ENCODE measurements around the gene HSPG2. TPM values are rescaled to one million over a fixed set of nuclear protein-coding genes. Genes with fewer than 3 reads are reported as not detected.

The HSPG2 gene
- total RNA-seq, 1 experiment from 2014 or later, result 35.1 TPM

DNA sequence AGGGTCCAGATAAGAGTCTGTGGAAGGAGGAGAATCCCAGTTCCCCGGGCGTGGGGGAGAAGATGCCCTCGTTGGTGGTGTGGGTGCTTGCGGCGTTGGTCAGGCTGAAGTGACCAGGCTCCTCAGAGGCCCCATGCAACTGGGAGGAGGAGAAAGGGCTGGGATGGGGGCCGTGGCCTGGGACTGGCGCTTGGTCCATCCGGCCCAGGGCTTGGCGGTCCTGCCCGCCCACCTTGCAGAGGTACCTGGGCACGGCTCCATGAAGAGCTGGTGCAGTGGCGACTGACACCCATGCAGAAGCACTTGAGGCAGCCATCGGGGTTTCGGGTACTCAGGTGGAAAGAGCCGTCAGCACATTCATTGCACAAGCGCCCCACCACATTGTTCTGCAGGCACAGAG is 60.8 kb downstream of the HSPG2 start:
- H3F3A ChIP-seq (ENCODE audit: low read length, unreplicated experiment), result no peaks in the 10 kb centered on the region
- no peaks in the 10 kb centered on the region for H4K20me1 ChIP-seq (ENCODE audit: low read length)
- H3K27ac ChIP-seq (ENCODE audit: low read length), result no peak overlapping the region
- no peaks in the 10 kb centered on the region for H3K9me3 ChIP-seq (ENCODE audit: low read length)
- no TSS peak for BruUV-seq (replicated peaks)
- no peaks in the 10 kb centered on the region for H3K79me2 ChIP-seq (ENCODE audit: low read length)
- ChIA-PET POLR2A (ENCODE audit: unreplicated experiment) (no interaction called here), CTCF (no interaction called here)
- H3K4me3 ChIP-seq (ENCODE audit: low read length), result no peak overlapping the region
- H3K27me3 ChIP-seq (ENCODE audit: low read length), result no peaks in the 10 kb centered on the region
- no peak overlapping the region for H3K9ac ChIP-seq (ENCODE audit: low read length)
- DNase-seq (no peak), ATAC-seq (no peak)
- H3K36me3 ChIP-seq (ENCODE audit: low read depth, low read length), result no peaks in the 10 kb centered on the region; the same call in none of the 2 replicates
- H3K4me2 ChIP-seq (ENCODE audit: low read length), result no peak overlapping the region
- H3K9me2 ChIP-seq (replicated peaks; ENCODE audit: low read length), result no peaks in the 10 kb centered on the region
- peaks cover 10% of the 10 kb centered on the region for H3K4me1 ChIP-seq (ENCODE audit: insufficient read depth, low read length)
- TF ChIP-seq EZH2phosphoT487 (IDR thresholded peaks at IDR 0.05; ENCODE audit: borderline replicate concordance, low read length) (no peak), EZH2 (IDR thresholded peaks at IDR 0.05; ENCODE audit: low read length, unreplicated experiment) (no peak)
- TF ChIP-seq, protein P1, sequence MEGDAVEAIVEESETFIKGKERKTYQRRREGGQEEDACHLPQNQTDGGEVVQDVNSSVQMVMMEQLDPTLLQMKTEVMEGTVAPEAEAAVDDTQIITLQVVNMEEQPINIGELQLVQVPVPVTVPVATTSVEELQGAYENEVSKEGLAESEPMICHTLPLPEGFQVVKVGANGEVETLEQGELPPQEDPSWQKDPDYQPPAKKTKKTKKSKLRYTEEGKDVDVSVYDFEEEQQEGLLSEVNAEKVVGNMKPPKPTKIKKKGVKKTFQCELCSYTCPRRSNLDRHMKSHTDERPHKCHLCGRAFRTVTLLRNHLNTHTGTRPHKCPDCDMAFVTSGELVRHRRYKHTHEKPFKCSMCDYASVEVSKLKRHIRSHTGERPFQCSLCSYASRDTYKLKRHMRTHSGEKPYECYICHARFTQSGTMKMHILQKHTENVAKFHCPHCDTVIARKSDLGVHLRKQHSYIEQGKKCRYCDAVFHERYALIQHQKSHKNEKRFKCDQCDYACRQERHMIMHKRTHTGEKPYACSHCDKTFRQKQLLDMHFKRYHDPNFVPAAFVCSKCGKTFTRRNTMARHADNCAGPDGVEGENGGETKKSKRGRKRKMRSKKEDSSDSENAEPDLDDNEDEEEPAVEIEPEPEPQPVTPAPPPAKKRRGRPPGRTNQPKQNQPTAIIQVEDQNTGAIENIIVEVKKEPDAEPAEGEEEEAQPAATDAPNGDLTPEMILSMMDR (conservative IDR thresholded peaks at IDR 0.05; ENCODE audit: low read depth, low read length), result no peak
- intact Hi-C loops (cut with micrococcal nuclease), result no loop called here
- no peak overlapping the region for H2AFZ ChIP-seq (ENCODE audit: low read length)

DNA sequence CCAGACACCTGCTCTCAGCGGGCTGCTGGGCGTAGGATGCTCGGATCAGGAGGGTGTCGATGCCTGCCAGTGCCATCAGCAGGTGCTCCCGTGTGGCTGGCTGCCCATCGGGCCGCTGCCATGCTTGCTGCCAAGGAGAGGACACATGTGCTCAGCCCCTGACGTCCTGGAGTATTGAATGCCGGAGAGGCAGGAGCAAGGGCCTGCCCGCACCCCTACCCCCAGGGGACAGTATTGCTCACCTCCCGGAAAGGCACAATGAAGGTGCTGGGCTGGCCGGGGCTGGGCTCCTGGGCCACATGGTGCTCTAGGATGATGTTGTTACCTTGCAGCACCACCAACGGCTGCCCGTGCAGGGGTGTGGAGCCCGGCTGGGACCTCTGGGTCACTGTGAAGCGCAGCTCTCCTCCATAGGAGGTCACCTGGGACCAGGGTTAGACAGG is 61.5 kb downstream of the HSPG2 start:
- no peaks in the 10 kb centered on the region for H3K79me2 ChIP-seq (ENCODE audit: low read length)
- no peaks in the 10 kb centered on the region for H3K27me3 ChIP-seq (ENCODE audit: low read length)
- H2AFZ ChIP-seq (ENCODE audit: low read length), result no peak overlapping the region
- POLR2A ChIA-PET (ENCODE audit: unreplicated experiment), result no interaction called here
- H3K9me3 ChIP-seq (ENCODE audit: low read length), result no peaks in the 10 kb centered on the region
- no peak overlapping the region for H3K4me2 ChIP-seq (ENCODE audit: low read length)
- H3K9ac ChIP-seq (ENCODE audit: low read length), result no peak overlapping the region
- no peak overlapping the region for H3K27ac ChIP-seq (ENCODE audit: low read length)
- no peaks in the 10 kb centered on the region; the same call in none of the 2 replicates for H3K36me3 ChIP-seq (ENCODE audit: low read depth, low read length)
- peaks cover 10% of the 10 kb centered on the region for H3K4me1 ChIP-seq (ENCODE audit: insufficient read depth, low read length)
- BruUV-seq (replicated peaks), result TSS peak; percentile 42
- DNase-seq, result no peak
- no peak for ATAC-seq
- intact Hi-C loops (cut with micrococcal nuclease), result no loop called here
- no peak for TF ChIP-seq EZH2 (IDR thresholded peaks at IDR 0.05; ENCODE audit: low read length, unreplicated experiment)
- CTCF ChIA-PET, result no interaction called here
- no peaks in the 10 kb centered on the region for H3K9me2 ChIP-seq (replicated peaks; ENCODE audit: low read length)
- H3K4me3 ChIP-seq (ENCODE audit: low read length), result no peak overlapping the region
- no peaks in the 10 kb centered on the region for H3F3A ChIP-seq (ENCODE audit: low read length, unreplicated experiment)
- H4K20me1 ChIP-seq (ENCODE audit: low read length), result no peaks in the 10 kb centered on the region

DNA sequence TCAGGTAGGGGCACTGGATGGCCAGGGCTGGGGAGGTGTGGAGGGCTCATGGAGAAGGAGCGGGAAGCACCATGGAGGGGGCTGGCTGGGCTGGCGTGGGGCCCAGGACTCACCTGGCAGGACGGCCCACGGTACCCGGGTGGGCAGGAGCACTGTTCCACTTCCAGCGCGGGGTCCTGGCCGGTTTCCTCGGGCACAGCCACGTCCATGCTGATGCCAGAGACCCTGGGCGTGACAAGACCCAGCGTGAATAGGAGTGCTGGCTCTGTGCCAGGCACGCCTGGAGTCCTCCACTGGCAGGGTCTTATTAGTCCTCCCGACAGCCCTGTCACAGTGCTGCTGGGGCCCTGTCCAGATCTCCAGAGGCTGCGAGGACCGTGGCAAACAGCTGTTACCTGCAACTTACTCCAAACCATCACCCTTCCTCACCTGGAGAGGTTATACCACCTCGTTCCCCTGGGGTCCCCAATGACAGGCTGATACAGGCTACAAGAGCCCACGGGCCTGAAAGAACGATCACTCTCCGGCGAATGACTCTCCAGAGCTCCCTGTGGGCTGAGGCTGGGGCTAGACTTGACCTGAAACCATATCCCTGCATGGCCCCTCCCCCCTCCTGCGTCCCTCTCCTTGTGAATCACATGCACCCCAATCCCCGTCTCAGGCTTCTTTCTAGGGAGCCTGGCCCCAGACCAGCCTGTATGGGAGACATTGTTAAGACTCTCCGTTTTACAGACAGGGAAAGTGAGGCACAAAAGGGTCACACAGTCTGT is 62.1 kb downstream of the HSPG2 start:
- no peak overlapping the region for H3K4me3 ChIP-seq (ENCODE audit: low read length)
- H3F3A ChIP-seq (ENCODE audit: low read length, unreplicated experiment), result no peaks in the 10 kb centered on the region
- POLR2A ChIA-PET (ENCODE audit: unreplicated experiment), result no interaction called here
- intact Hi-C loops (cut with micrococcal nuclease), result no loop called here
- H3K4me2 ChIP-seq (ENCODE audit: low read length), result no peak overlapping the region
- ATAC-seq (no peak), DNase-seq (no peak)
- H3K9ac ChIP-seq (ENCODE audit: low read length), result no peak overlapping the region
- H3K36me3 ChIP-seq (ENCODE audit: low read depth, low read length), result no peaks in the 10 kb centered on the region; the same call in none of the 2 replicates
- no TSS peak for BruUV-seq (replicated peaks)
- no peaks in the 10 kb centered on the region for H3K9me3 ChIP-seq (ENCODE audit: low read length)
- TF ChIP-seq EZH2 (IDR thresholded peaks at IDR 0.05; ENCODE audit: low read length, unreplicated experiment), result no peak
- TF ChIP-seq, protein P1 (conservative IDR thresholded peaks at IDR 0.05; ENCODE audit: low read depth, low read length), result no peak
- no peak for TF ChIP-seq EZH2phosphoT487 (IDR thresholded peaks at IDR 0.05; ENCODE audit: borderline replicate concordance, low read length)
- no peak overlapping the region for H2AFZ ChIP-seq (ENCODE audit: low read length)
- H3K79me2 ChIP-seq (ENCODE audit: low read length), result no peaks in the 10 kb centered on the region
- H3K9me2 ChIP-seq (replicated peaks; ENCODE audit: low read length), result no peaks in the 10 kb centered on the region
- no peak overlapping the region for H3K27ac ChIP-seq (ENCODE audit: low read length)
- peaks cover 17% of the 10 kb centered on the region for H3K4me1 ChIP-seq (ENCODE audit: insufficient read depth, low read length)
- no peaks in the 10 kb centered on the region for H3K27me3 ChIP-seq (ENCODE audit: low read length)
- CTCF ChIA-PET, result no interaction called here
- no peaks in the 10 kb centered on the region for H4K20me1 ChIP-seq (ENCODE audit: low read length)

Measured in PC-3 (cell line).